GM12878 (cell line): ENCODE measurements around the gene RNASEH2A. TPM values are rescaled to one million over a fixed set of nuclear protein-coding genes. Genes with fewer than 3 reads are reported as not detected.

Experiments used
- CREM ChIP-seq: IDR thresholded peaks from 2 replicates; pipeline ENCODE4 v1.6.1; 2014; ENCODE audit warnings: antibody characterized with exemption, low read depth
- CTCF ChIP-seq, 3 experiments: IDR thresholded peaks in 2 of 3; conservative IDR thresholded peaks in 1 of 3; 2 replicates each; pipeline ENCODE4 v1.5.1; 2011; ENCODE audit warnings: low read depth in 3 of 3, low read length in 3 of 3, mild to moderate bottlenecking in 3 of 3, control low read depth in 2 of 3, moderate library complexity in 2 of 3, inconsistent platforms in 1 of 3, mixed read lengths in 1 of 3; ENCODE audit not compliant: control insufficient read depth in 2 of 3, insufficient read depth in 1 of 3; ENCODE audit errors: extremely low read depth in 1 of 3
- EP300 ChIP-seq, 2 experiments: fragments of 150-350 bp in 1 of 2; IDR thresholded peaks; 2 replicates each; pipeline ENCODE4 v1.6.1; 2011 to 2012; ENCODE audit warnings: low read depth in 2 of 2, low read length in 2 of 2, borderline replicate concordance in 1 of 2, improper control_type of control experiment in 1 of 2, inconsistent platforms in 1 of 2; ENCODE audit not compliant: control insufficient read depth in 1 of 2
- HDAC2 ChIP-seq: fragments of 200-600 bp; sonication (generic); IDR thresholded peaks from 2 replicates; pipeline ENCODE4 v1.6.1; 2017
- HDAC6 ChIP-seq: fragments of 200-600 bp; sonication (generic); IDR thresholded peaks from one replicate; pipeline ENCODE4 v1.8.0; 2017; ENCODE audit warnings: antibody characterized with exemption; ENCODE audit not compliant: unreplicated experiment
- IKZF1 ChIP-seq: fragments of 450-650 bp; conservative IDR thresholded peaks from 2 replicates; pipeline ENCODE4 v1.6.1; 2017; ENCODE audit warnings: antibody characterized with exemption, mild to moderate bottlenecking
- IRF5 ChIP-seq: fragments of 450-650 bp; IDR thresholded peaks from 2 replicates; pipeline ENCODE4 v1.6.1; 2017; ENCODE audit warnings: borderline replicate concordance
- PAX8 ChIP-seq: fragments of 450-650 bp; IDR thresholded peaks from 2 replicates; pipeline ENCODE4 v1.6.1; 2017; ENCODE audit warnings: mild to moderate bottlenecking, moderate library complexity
- RAD51 ChIP-seq: fragments of 450-650 bp; IDR thresholded peaks from 2 replicates; pipeline ENCODE4 v1.6.1; 2016; ENCODE audit warnings: moderate library complexity, mild to moderate bottlenecking, inconsistent platforms
- RELB ChIP-seq: fragments of 450-650 bp; IDR thresholded peaks from 2 replicates; pipeline ENCODE4 v1.6.1; 2017; ENCODE audit warnings: low read depth, mild to moderate bottlenecking, moderate library complexity
- TCF3 ChIP-seq: IDR thresholded peaks from 2 replicates; pipeline ENCODE4 v1.6.1; 2012; ENCODE audit warnings: low read depth, mild to moderate bottlenecking, low read length, borderline replicate concordance; ENCODE audit not compliant: insufficient read depth
- TCF7 ChIP-seq: IDR thresholded peaks from 2 replicates; pipeline ENCODE4 v1.6.1; 2014; ENCODE audit warnings: antibody characterized with exemption, borderline replicate concordance
- ZBTB40 ChIP-seq: fragments of 450-650 bp; IDR thresholded peaks from 2 replicates; pipeline ENCODE4 v1.6.1; 2016; ENCODE audit warnings: mild to moderate bottlenecking, moderate library complexity, borderline replicate concordance
- ZNF687 ChIP-seq: fragments of 450-650 bp; IDR thresholded peaks from 2 replicates; pipeline ENCODE4 v1.6.1; 2017; ENCODE audit warnings: mild to moderate bottlenecking, moderate library complexity
- polyA plus RNA-seq, 11 experiments: library from polyadenylated mRNA; depleted of rRNA in 4 of 11; unstranded in 6 of 11; stranded (reverse) in 5 of 11; fragments of >200 nt; fragmentation: Nextera tagmentation in 4 of 11; fragmentation: Illumina TruSeq in 1 of 11; extraction: Ambion mirVana in 4 of 11; extraction: Trizol in 1 of 11; gene quantifications; 1 replicate in 1 of 11; 2 replicates in 10 of 11; pipeline versions ENCODE4 v1.2.1 to v1.2.3, GENCODE V29; 2011 to 2016; ENCODE audit warnings: inconsistent platforms in 2 of 11, missing spikeins in 2 of 11, low read depth in 1 of 11
- total RNA-seq, 4 experiments: library from RNA; depleted of rRNA in 3 of 4; stranded (reverse); fragments of >200 nt in 3 of 4; fragmentation: Illumina TruSeq in 1 of 4; extraction: Trizol in 1 of 4; gene quantifications; 2 replicates each; pipeline versions ENCODE4 v1.2.1 to v1.2.3, GENCODE V29; 2013 to 2021

Gene RNASEH2A
- total and polyA plus RNA-seq, 10 of the 15 experiments (the other 5 are each of a cell fraction or from before 2014, with no cell fraction given) = 17.4 to 103 (median 40.4) TPM

- TF ChIP-seq ZNF687 = peak; percentile 84
- TF ChIP-seq HDAC6 = no peak
- no peak for TF ChIP-seq TCF7
- TF ChIP-seq IRF5 = no peak
- TF ChIP-seq TCF3 = peak; percentile 78
- peak; percentile 68; the same call in 1 of the 2 replicates for TF ChIP-seq RELB
- TF ChIP-seq EP300 (IDR thresholded peaks at IDR 0.05; ENCODE audit: borderline replicate concordance in 1 of 2, control insufficient read depth in 1 of 2, low read depth in 2 of 2, low read length in 2 of 2) = 0 out of 4 replicates have a peak, but pooled peaks of 1 of the 2 experiments have one; percentile 6
- peak; percentile 45; the same call in 1 of the 2 replicates for TF ChIP-seq CREM
- TF ChIP-seq HDAC2 = no peak
- TF ChIP-seq CTCF (IDR thresholded peaks at IDR 0.05 in 2 of 3, conservative IDR thresholded peaks at IDR 0.05 in 1 of 3; ENCODE audit: control insufficient read depth in 2 of 3, extremely low read depth in 1 of 3, insufficient read depth in 1 of 3, low read depth in 3 of 3, low read length in 3 of 3) = no peak
- no peak for TF ChIP-seq RAD51
- TF ChIP-seq IKZF1 = peak; percentile 83
- TF ChIP-seq PAX8 = no peak
- no peak for TF ChIP-seq ZBTB40
These were observed 4.7 kb upstream of the RNASEH2A start, which contains the start of the genes PRDX2 and THSD8 (continued) for GRCh38 chr19:12801466-12802266.
